ENCODE data around the gene FOXJ1.

The FOXJ1 gene

GRCh38 chr17:76134911-76135809 is 5.9 kb downstream of the FOXJ1 start:
- TF ChIP-seq TAF1 (IDR thresholded peaks at IDR 0.05; ENCODE audit: borderline replicate concordance, insufficient read depth, low read length) (no peak), SIN3A (IDR thresholded peaks at IDR 0.05; ENCODE audit: borderline replicate concordance, insufficient read depth, low read length) (no peak), REST (IDR thresholded peaks at IDR 0.05; ENCODE audit: insufficient read depth in 1 of 2, low read depth in 2 of 2, low read length in 2 of 2) (no peak), FOXP2 (optimal IDR thresholded peaks at IDR 0.05; ENCODE audit: borderline replicate concordance, extremely low read depth, extremely low read length, insufficient read depth) (no peak), POLR2AphosphoS5 (IDR thresholded peaks at IDR 0.05; ENCODE audit: low read depth, low read length) (no peak)

GRCh38 chr17:76132574-76133338 is 8.3 kb downstream of the FOXJ1 start:
- TF ChIP-seq FOXP2 (optimal IDR thresholded peaks at IDR 0.05; ENCODE audit: borderline replicate concordance, extremely low read depth, extremely low read length, insufficient read depth) (no peak), REST (IDR thresholded peaks at IDR 0.05; ENCODE audit: insufficient read depth in 1 of 2, low read depth in 2 of 2, low read length in 2 of 2) (no peak), TAF1 (IDR thresholded peaks at IDR 0.05; ENCODE audit: borderline replicate concordance, insufficient read depth, low read length) (no peak), POLR2AphosphoS5 (IDR thresholded peaks at IDR 0.05; ENCODE audit: low read depth, low read length) (no peak), SIN3A (IDR thresholded peaks at IDR 0.05; ENCODE audit: borderline replicate concordance, insufficient read depth, low read length) (no peak)

- no peak for TF ChIP-seq POLR2AphosphoS5 (IDR thresholded peaks at IDR 0.05; ENCODE audit: low read depth, low read length)
- no peak for TF ChIP-seq FOXP2 (optimal IDR thresholded peaks at IDR 0.05; ENCODE audit: borderline replicate concordance, extremely low read depth, extremely low read length, insufficient read depth)
- TF ChIP-seq SIN3A (IDR thresholded peaks at IDR 0.05; ENCODE audit: borderline replicate concordance, insufficient read depth, low read length): no peak
- no peak for TF ChIP-seq REST (IDR thresholded peaks at IDR 0.05; ENCODE audit: insufficient read depth in 1 of 2, low read depth in 2 of 2, low read length in 2 of 2)
- no peak for TF ChIP-seq TAF1 (IDR thresholded peaks at IDR 0.05; ENCODE audit: borderline replicate concordance, insufficient read depth, low read length)
Measured at GRCh38 chr17:76131692-76132573, 9.1 kb downstream of the FOXJ1 start.

GRCh38 chr17:76131051-76131691 is 9.9 kb downstream of the FOXJ1 start:
- TF ChIP-seq FOXP2 (optimal IDR thresholded peaks at IDR 0.05; ENCODE audit: borderline replicate concordance, extremely low read depth, extremely low read length, insufficient read depth) (no peak), POLR2AphosphoS5 (IDR thresholded peaks at IDR 0.05; ENCODE audit: low read depth, low read length) (no peak), REST (IDR thresholded peaks at IDR 0.05; ENCODE audit: insufficient read depth in 1 of 2, low read depth in 2 of 2, low read length in 2 of 2) (no peak), TAF1 (IDR thresholded peaks at IDR 0.05; ENCODE audit: borderline replicate concordance, insufficient read depth, low read length) (no peak), SIN3A (IDR thresholded peaks at IDR 0.05; ENCODE audit: borderline replicate concordance, insufficient read depth, low read length) (no peak)

All from PFSK-1 (cell line).